Measurements from ENCODE around the gene ILF3.

GRCh38 chr19:10691883-10692282 is 37.7 kb downstream of the ILF3 start:
- TF ChIP-seq POLR2A (IDR thresholded peaks at IDR 0.05) (no peak), CTCF (IDR thresholded peaks at IDR 0.05) (no peak)

Measured in thyroid gland (tissue), 4 donors.